Activated B cell treated with CpG ODN at 0.5 μM for 24 hours (primary cell): Measurements from ENCODE around the gene PCNX1. TPM values are rescaled to one million over a fixed set of nuclear protein-coding genes. Genes with fewer than 3 reads are reported as not detected.

Source experiments
- ATAC-seq: fragments of 200-7000 bp; cut with Tn5 transposase; one replicate; pipeline ENCODE4 v1.10.0; 2021; ENCODE audit warnings: low read depth, mild to moderate bottlenecking, moderate library complexity
- CTCF ChIA-PET: fragments of 350-600 bp; sonication (Branson Sonifier 250); formaldehyde crosslinking; loops from one replicate; lab custom pipeline; 2021; ENCODE audit warnings: antibody characterized with exemption; lab: Charles Lee
- POLR2A ChIA-PET: fragments of 350-600 bp; sonication (Branson Sonifier 250); formaldehyde crosslinking; loops from one replicate; lab custom pipeline; 2021; ENCODE audit warnings: antibody characterized with exemption; lab: Charles Lee
- DNase-seq: peaks from one replicate; pipeline ENCODE4 v3.0.0; 2022
- H3K27ac Mint-ChIP-seq: one replicate; pipeline ENCODE4 v1.8.0; 2020; ENCODE audit warnings: mixed read lengths
- H3K27me3 Mint-ChIP-seq: one replicate; pipeline ENCODE4 v1.8.0; 2021; ENCODE audit warnings: mixed read lengths
- H3K36me3 Mint-ChIP-seq: one replicate; pipeline ENCODE4 v1.8.0; 2021; ENCODE audit warnings: low read depth, mixed read lengths
- H3K4me1 Mint-ChIP-seq: one replicate; pipeline ENCODE4 v1.8.0; 2021; ENCODE audit warnings: mixed read lengths
- H3K4me3 Mint-ChIP-seq: one replicate; pipeline ENCODE4 v1.8.0; 2020; ENCODE audit warnings: mild to moderate bottlenecking, mixed read lengths
- H3K9me3 Mint-ChIP-seq: one replicate; pipeline ENCODE4 v1.8.0; 2020; ENCODE audit warnings: mixed read lengths
- CTCF ChIP-seq: fragments of 200-600 bp; IDR thresholded peaks from one replicate; pipeline ENCODE4 v1.8.0; 2022; ENCODE audit warnings: antibody characterized with exemption, mild to moderate bottlenecking
- intact Hi-C: fragments of 100-400 bp; cut with micrococcal nuclease; formaldehyde crosslinking; loops from one replicate; pipeline ENCODE4 v1.15.1; 2024
- total RNA-seq: library from RNA; stranded (reverse); gene quantifications from 2 replicates; pipeline ENCODE4 v1.2.3, GENCODE V29; 2022

PCNX1 gene
- total RNA-seq, 1 donor from 2014 or later = 64.7 TPM

- intact Hi-C loops = no loop called here
- H3K4me1 Mint-ChIP-seq = peaks cover 4% of the 10 kb centered on the region
- TF ChIP-seq CTCF = no peak
- DNase-seq (no peak), ATAC-seq (no peak)
- ChIA-PET POLR2A (no interaction called here), CTCF (no interaction called here)
- peaks cover 33% of the 10 kb centered on the region for H3K36me3 Mint-ChIP-seq
- no peaks in the 10 kb centered on the region for H3K9me3 Mint-ChIP-seq
- no peak overlapping the region for H3K4me3 Mint-ChIP-seq
- H3K27ac Mint-ChIP-seq = no peak overlapping the region
- H3K27me3 Mint-ChIP-seq = no peaks in the 10 kb centered on the region
These were observed 91.9 kb downstream of the PCNX1 start for GRCh38 chr14:70999117-70999516.

GRCh38 chr14:71000091-71000490, 92.8 kb downstream of the PCNX1 start:
- H3K4me3 Mint-ChIP-seq = no peak overlapping the region
- POLR2A ChIA-PET = no interaction called here
- intact Hi-C loops = no loop called here
- no peak for TF ChIP-seq CTCF
- peaks cover 41% of the 10 kb centered on the region for H3K36me3 Mint-ChIP-seq
- ATAC-seq (no peak), DNase-seq (no peak)
- no peaks in the 10 kb centered on the region for H3K9me3 Mint-ChIP-seq
- no peak overlapping the region for H3K27ac Mint-ChIP-seq
- no peaks in the 10 kb centered on the region for H3K27me3 Mint-ChIP-seq
- peaks cover 4% of the 10 kb centered on the region for H3K4me1 Mint-ChIP-seq
- CTCF ChIA-PET = no interaction called here

- peaks cover 4% of the 10 kb centered on the region for H3K4me1 Mint-ChIP-seq
These were observed 94.5 kb downstream of the PCNX1 start for GRCh38 chr14:71001742-71002141.

GRCh38 chr14:71003156-71003555, 95.9 kb downstream of the PCNX1 start:
- H3K27me3 Mint-ChIP-seq = no peaks in the 10 kb centered on the region
- H3K36me3 Mint-ChIP-seq = peaks cover 30% of the 10 kb centered on the region
- ChIA-PET CTCF (no interaction called here), POLR2A (no interaction called here)
- H3K4me3 Mint-ChIP-seq = no peak overlapping the region
- peaks cover 4% of the 10 kb centered on the region for H3K4me1 Mint-ChIP-seq
- ATAC-seq (no peak), DNase-seq (no peak)
- no peak for TF ChIP-seq CTCF
- no peak overlapping the region for H3K27ac Mint-ChIP-seq
- H3K9me3 Mint-ChIP-seq = no peaks in the 10 kb centered on the region
- intact Hi-C loops = no loop called here

More at GRCh38 chr14:71001742-71002141, 94.5 kb downstream of the PCNX1 start:
- H3K9me3 Mint-ChIP-seq = no peaks in the 10 kb centered on the region
- peaks cover 31% of the 10 kb centered on the region for H3K36me3 Mint-ChIP-seq
- ChIA-PET POLR2A (no interaction called here), CTCF (no interaction called here)
- ATAC-seq = no peak
- intact Hi-C loops = no loop called here
- H3K27me3 Mint-ChIP-seq = no peaks in the 10 kb centered on the region
- H3K4me3 Mint-ChIP-seq = no peak overlapping the region
- no peak overlapping the region for H3K27ac Mint-ChIP-seq
- TF ChIP-seq CTCF = no peak
- no peak for DNase-seq

- ChIA-PET POLR2A (no interaction called here), CTCF (no interaction called here)
- DNase-seq (no peak), ATAC-seq (no peak)
- H3K27me3 Mint-ChIP-seq = no peaks in the 10 kb centered on the region
- intact Hi-C loops = no loop called here
- H3K4me1 Mint-ChIP-seq = no peaks in the 10 kb centered on the region
- no peak overlapping the region for H3K27ac Mint-ChIP-seq
- no peak overlapping the region for H3K4me3 Mint-ChIP-seq
- H3K36me3 Mint-ChIP-seq = peaks cover 30% of the 10 kb centered on the region
- H3K9me3 Mint-ChIP-seq = no peaks in the 10 kb centered on the region
- TF ChIP-seq CTCF = no peak
These were observed 97.2 kb downstream of the PCNX1 start for GRCh38 chr14:71004481-71004880.
